NB4 (cell line): ENCODE results near the gene NFATC1.

Experiments used
- MYC ChIP-seq: IDR thresholded peaks from 2 replicates; pipeline ENCODE4 v1.6.1; 2011; ENCODE audit warnings: low read depth, low read length
- POLR2A ChIP-seq: IDR thresholded peaks from 2 replicates; pipeline ENCODE4 v1.6.1; 2011; ENCODE audit warnings: mild to moderate bottlenecking; ENCODE audit not compliant: insufficient read length; ENCODE audit errors: extremely low read depth
- TF ChIP-seq, protein P1 (sequence below): IDR thresholded peaks from one replicate; pipeline ENCODE4 v1.5.1; 2012; ENCODE audit warnings: low read depth, low read length
- TF ChIP-seq, protein P2 (sequence below): IDR thresholded peaks from 2 replicates; pipeline ENCODE4 v1.6.1; 2011; ENCODE audit warnings: low read depth, low read length

DNA sequence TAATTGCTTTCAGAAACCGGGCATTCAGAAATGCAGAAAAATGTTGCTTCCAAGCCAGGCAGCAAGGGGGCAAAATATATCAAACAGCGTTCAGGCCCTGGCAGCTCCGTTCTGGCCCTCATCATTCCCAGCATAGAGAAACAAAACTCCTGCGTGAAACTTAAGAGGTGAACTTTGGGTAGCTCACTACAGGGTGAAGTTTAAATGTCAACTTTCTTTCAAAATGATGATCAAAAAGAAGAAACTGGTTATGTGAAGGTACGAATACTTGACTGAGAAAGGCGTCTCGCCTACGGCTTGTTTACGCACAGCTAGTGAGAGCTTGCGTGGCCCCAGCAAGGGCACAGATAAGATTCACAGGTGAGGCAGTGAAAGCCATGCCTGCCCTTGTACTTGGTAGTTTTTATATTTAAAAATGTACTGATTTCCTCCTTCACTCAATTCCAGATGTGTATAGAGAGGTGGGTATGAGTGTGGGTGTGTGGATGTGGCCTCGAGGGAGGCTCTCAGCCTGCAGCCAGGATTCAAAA is 127.5 kb downstream of the NFATC1 start:
- TF ChIP-seq, protein P1, sequence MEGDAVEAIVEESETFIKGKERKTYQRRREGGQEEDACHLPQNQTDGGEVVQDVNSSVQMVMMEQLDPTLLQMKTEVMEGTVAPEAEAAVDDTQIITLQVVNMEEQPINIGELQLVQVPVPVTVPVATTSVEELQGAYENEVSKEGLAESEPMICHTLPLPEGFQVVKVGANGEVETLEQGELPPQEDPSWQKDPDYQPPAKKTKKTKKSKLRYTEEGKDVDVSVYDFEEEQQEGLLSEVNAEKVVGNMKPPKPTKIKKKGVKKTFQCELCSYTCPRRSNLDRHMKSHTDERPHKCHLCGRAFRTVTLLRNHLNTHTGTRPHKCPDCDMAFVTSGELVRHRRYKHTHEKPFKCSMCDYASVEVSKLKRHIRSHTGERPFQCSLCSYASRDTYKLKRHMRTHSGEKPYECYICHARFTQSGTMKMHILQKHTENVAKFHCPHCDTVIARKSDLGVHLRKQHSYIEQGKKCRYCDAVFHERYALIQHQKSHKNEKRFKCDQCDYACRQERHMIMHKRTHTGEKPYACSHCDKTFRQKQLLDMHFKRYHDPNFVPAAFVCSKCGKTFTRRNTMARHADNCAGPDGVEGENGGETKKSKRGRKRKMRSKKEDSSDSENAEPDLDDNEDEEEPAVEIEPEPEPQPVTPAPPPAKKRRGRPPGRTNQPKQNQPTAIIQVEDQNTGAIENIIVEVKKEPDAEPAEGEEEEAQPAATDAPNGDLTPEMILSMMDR = no peak
- TF ChIP-seq POLR2A = no peak
- no peak for TF ChIP-seq MYC
- TF ChIP-seq, protein P2, sequence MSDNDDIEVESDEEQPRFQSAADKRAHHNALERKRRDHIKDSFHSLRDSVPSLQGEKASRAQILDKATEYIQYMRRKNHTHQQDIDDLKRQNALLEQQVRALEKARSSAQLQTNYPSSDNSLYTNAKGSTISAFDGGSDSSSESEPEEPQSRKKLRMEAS = no peak
